Pancreas (tissue), 10 donors: Measurements from ENCODE around the gene TBC1D22B. TPM values are rescaled to one million over a fixed set of nuclear protein-coding genes. Genes with fewer than 3 reads are reported as not detected.

Experiments
- ATAC-seq, 4 donors: fragments of 200-7000 bp; cut with Tn5 transposase; one replicate each; pipeline versions ENCODE4 v1.8.0 to v1.9.1; 2020; ENCODE audit warnings: mild to moderate bottlenecking in 4 of 4, moderate library complexity in 4 of 4
- DNase-seq, 6 donors: peaks; one replicate each; pipeline ENCODE4 v3.0.0-alpha.2; 2020
- FAIRE-seq: peaks from 2 replicates; lab custom pipeline; 2012; peaks lifted over from hg19 to GRCh38; lab: Jason Lieb, UNC
- H3K27ac ChIP-seq, 4 donors: fragments of 200-600 bp; sonication (generic); 1 replicate in 3 of 4; 2 replicates in 1 of 4; pipeline versions ENCODE4 v1.5.0 to v1.8.0; 2020
- H3K27me3 ChIP-seq, 4 donors: fragments of 200-600 bp; one replicate each; pipeline ENCODE4 v1.8.0; 2021
- H3K36me3 ChIP-seq, 3 donors: fragments of 200-600 bp; sonication (generic) in 1 of 3; one replicate each; pipeline versions ENCODE4 v1.5.0 to v1.8.0; 2020 to 2021
- H3K4me1 ChIP-seq, 3 donors: fragments of 200-600 bp; one replicate each; pipeline ENCODE4 v1.8.0; 2021
- H3K4me3 ChIP-seq, 4 donors: fragments of 200-600 bp; sonication (generic) in 2 of 4; one replicate each; pipeline versions ENCODE4 v1.5.0 to v1.8.0; 2020 to 2021
- H3K9me3 ChIP-seq, 4 donors: fragments of 200-600 bp; one replicate each; pipeline ENCODE4 v1.8.0; 2021
- CTCF ChIP-seq, 4 donors: fragments of 200-600 bp; sonication (generic) in 3 of 4; IDR thresholded peaks; one replicate each; pipeline versions ENCODE4 v1.5.0 to v1.8.0; 2021; ENCODE audit warnings: antibody characterized with exemption in 4 of 4
- WGBS, 2 donors: extraction: QIAGEN DNeasy Blood & Tissue Kit; methylation state at CpG; one replicate each; pipeline ENCODE4 v1.1.7; 2013; 5-methylcytosine and 5-hydroxymethylcytosine counted together
- intact Hi-C, 3 donors: fragments of 100-400 bp; cut with DNase I; formaldehyde crosslinking; loops; one replicate each; pipeline versions ENCODE4 v1.11.1 to v1.14.2; 2022
- polyA plus RNA-seq, 2 donors: library from polyadenylated mRNA; stranded (reverse); fragments of 200-250 nt; gene quantifications; one replicate each; pipeline ENCODE4 v1.2.3, GENCODE V29; 2013
- total RNA-seq, 6 donors: library from RNA; stranded (reverse); fragmentation: NEBNext Ultra II Directional in 4 of 6; extraction: Animal tissue kit (Norgen Biotek cat#: 25700) in 4 of 6; gene quantifications; one replicate each; pipeline versions ENCODE4 v1.2.1 to v1.2.4, GENCODE V29; 2021 to 2023
- donor health status: healthy with polysubstance abuse.
- donor health status: DM: no; HTN: no; CAD: no; lungs with moderate emphysema.
- donor health status: DM: no; HTN: no; CAD: no.
- donor health status: control.
- donor health status: control.
- donor health status: Bipolar disorder and iron deficiency.
- donor health status: DM: yes; HTN: yes; CAD: no.
- donor health status: DM: no; HTN: no; CAD: no.
- donor health status: DM: no; HTN: no; CAD: no.
- donor health status: DM: yes; HTN: yes; CAD: no.

Gene TBC1D22B
- total and polyA plus RNA-seq, 8 donors = 4.3 to 9.0 (median 6.0) TPM

- peaks cover 0 to 3% (median 0%) of the 10 kb centered on the region in 3 donors for H3K4me1 ChIP-seq
- no peak overlapping the region for H3K4me3 ChIP-seq
- no peaks in the 10 kb centered on the region for H3K27me3 ChIP-seq
- intact Hi-C loops = no loop called here
- no peak for FAIRE-seq
- no peak for ATAC-seq
- TF ChIP-seq CTCF (IDR thresholded peaks at IDR 0.05) = no peak
- no peaks in the 10 kb centered on the region for H3K36me3 ChIP-seq
- DNase-seq = no peak
- H3K9me3 ChIP-seq = no peaks in the 10 kb centered on the region
- WGBS, 2 donors = 24 to 29% methylated on average over 1 of the region's 1 CpG
- no peak overlapping the region for H3K27ac ChIP-seq
These were observed 99.7 kb downstream of the TBC1D22B start for GRCh38 chr6:37357288-37357687.

GRCh38 chr6:37357860-37358259 lies 100.3 kb downstream of the TBC1D22B start:
- Histone ChIP-seq H3K4me1 (peaks cover 0 to 3% (median 0%) of the 10 kb centered on the region in 3 donors), H3K4me3 (no peak overlapping the region), H3K36me3 (no peaks in the 10 kb centered on the region), H3K27ac (no peak overlapping the region), H3K27me3 (no peaks in the 10 kb centered on the region), H3K9me3 (no peaks in the 10 kb centered on the region)
- ATAC-seq (no peak), DNase-seq (no peak), FAIRE-seq (no peak)
- intact Hi-C loops = no loop called here
- WGBS, 2 donors = 61 to 63% methylated on average over 2 of the region's 2 CpGs
- no peak for TF ChIP-seq CTCF (IDR thresholded peaks at IDR 0.05)

- DNase-seq (no peak), FAIRE-seq (no peak)
- 68 to 75% methylated on average over 3 of the region's 3 CpGs for WGBS, 2 donors
These were observed 101.5 kb downstream of the TBC1D22B start for GRCh38 chr6:37359039-37359438.

GRCh38 chr6:37362101-37362828 lies 104.7 kb downstream of the TBC1D22B start:
- no peak overlapping the region for H3K4me3 ChIP-seq
- FAIRE-seq (no peak), ATAC-seq (no peak), DNase-seq (no peak)
- peaks cover 0 to 10% (median 6%) of the 10 kb centered on the region in 3 donors for H3K4me1 ChIP-seq
- H3K9me3 ChIP-seq = no peaks in the 10 kb centered on the region
- WGBS, 2 donors = 59 to 71% methylated on average over 2 of the region's 2 CpGs
- no peak for TF ChIP-seq CTCF (IDR thresholded peaks at IDR 0.05)
- no peaks in the 10 kb centered on the region for H3K36me3 ChIP-seq
- intact Hi-C loops = no loop called here
- no peak overlapping the region for H3K27ac ChIP-seq
- H3K27me3 ChIP-seq = no peaks in the 10 kb centered on the region

More at GRCh38 chr6:37359039-37359438, 101.5 kb downstream of the TBC1D22B start:
- H3K9me3 ChIP-seq = no peaks in the 10 kb centered on the region
- TF ChIP-seq CTCF (IDR thresholded peaks at IDR 0.05) = no peak
- no peak overlapping the region for H3K4me3 ChIP-seq
- intact Hi-C loops = no loop called here
- no peak overlapping the region for H3K27ac ChIP-seq
- no peak for ATAC-seq
- H3K4me1 ChIP-seq = peaks cover 0 to 3% (median 0%) of the 10 kb centered on the region in 3 donors
- no peaks in the 10 kb centered on the region for H3K27me3 ChIP-seq
- H3K36me3 ChIP-seq = no peaks in the 10 kb centered on the region

GRCh38 chr6:37365791-37366190 lies 108.2 kb downstream of the TBC1D22B start:
- no peak overlapping the region for H3K27ac ChIP-seq
- ATAC-seq = peak; percentile 46 to 75 (median 68)
- peaks cover 0 to 10% (median 6%) of the 10 kb centered on the region in 3 donors for H3K4me1 ChIP-seq
- no peaks in the 10 kb centered on the region for H3K9me3 ChIP-seq
- H3K36me3 ChIP-seq = peaks cover 0 to 6% (median 0%) of the 10 kb centered on the region in 3 donors
- no peak for FAIRE-seq
- no peaks in the 10 kb centered on the region for H3K27me3 ChIP-seq
- H3K4me3 ChIP-seq = no peak overlapping the region
- DNase-seq = no peak
- 19 to 20% methylated on average over 2 of the region's 2 CpGs for WGBS, 2 donors
- intact Hi-C loops = no loop called here
- no peak for TF ChIP-seq CTCF (IDR thresholded peaks at IDR 0.05)
